ENCODE measurements around the gene ATP11A.

The ATP11A gene

GRCh38 chr13:112929783-112930055 lies 239.9 kb downstream of the ATP11A start:
- Histone ChIP-seq H3K27me3 (ENCODE audit: control insufficient read depth, insufficient read depth, low read length, poor library complexity, severe bottlenecking) (no peaks in the 10 kb centered on the region), H3K9me3 (ENCODE audit: control insufficient read depth, low read length) (no peaks in the 10 kb centered on the region), H3K27ac (ENCODE audit: insufficient read depth, low read depth, low read length, poor library complexity, severe bottlenecking) (no peak overlapping the region), H3K4me3 (ENCODE audit: insufficient read depth, low read depth, low read length) (no peak overlapping the region), H3K4me1 (ENCODE audit: control insufficient read depth, insufficient read depth, low read length) (peaks cover 6% of the 10 kb centered on the region), H3K36me3 (ENCODE audit: control insufficient read depth, insufficient read depth, low read length) (no peaks in the 10 kb centered on the region)
- WGBS, 2 experiments, result 87 to 88% methylated on average over 8 of the region's 8 CpGs

DNA sequence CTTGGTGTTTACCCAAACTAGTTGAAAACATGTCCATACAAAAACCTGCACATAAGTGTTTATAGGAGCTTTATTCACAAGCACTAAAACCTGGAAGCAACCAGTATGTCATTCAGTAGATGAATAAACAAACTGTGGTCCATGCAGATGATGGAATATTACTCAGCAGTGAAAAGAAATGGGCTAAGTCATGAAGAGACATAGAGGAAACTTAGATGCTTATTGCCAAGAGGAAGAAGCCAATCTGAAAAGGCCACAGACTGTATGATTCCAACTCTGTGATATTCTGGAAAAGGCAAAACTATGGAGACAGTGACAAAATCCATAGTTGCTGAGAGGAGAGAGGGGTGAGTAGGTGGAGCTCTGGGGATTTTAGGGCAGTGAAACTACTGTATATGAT lies 240.4 kb downstream of the ATP11A start:
- Histone ChIP-seq H3K9me3 (ENCODE audit: control insufficient read depth, low read length) (no peaks in the 10 kb centered on the region), H3K4me3 (ENCODE audit: insufficient read depth, low read depth, low read length) (no peak overlapping the region), H3K4me1 (ENCODE audit: control insufficient read depth, insufficient read depth, low read length) (peaks cover 6% of the 10 kb centered on the region), H3K27ac (ENCODE audit: insufficient read depth, low read depth, low read length, poor library complexity, severe bottlenecking) (no peak overlapping the region), H3K27me3 (ENCODE audit: control insufficient read depth, insufficient read depth, low read length, poor library complexity, severe bottlenecking) (no peaks in the 10 kb centered on the region), H3K36me3 (ENCODE audit: control insufficient read depth, insufficient read depth, low read length) (no peaks in the 10 kb centered on the region)

DNA sequence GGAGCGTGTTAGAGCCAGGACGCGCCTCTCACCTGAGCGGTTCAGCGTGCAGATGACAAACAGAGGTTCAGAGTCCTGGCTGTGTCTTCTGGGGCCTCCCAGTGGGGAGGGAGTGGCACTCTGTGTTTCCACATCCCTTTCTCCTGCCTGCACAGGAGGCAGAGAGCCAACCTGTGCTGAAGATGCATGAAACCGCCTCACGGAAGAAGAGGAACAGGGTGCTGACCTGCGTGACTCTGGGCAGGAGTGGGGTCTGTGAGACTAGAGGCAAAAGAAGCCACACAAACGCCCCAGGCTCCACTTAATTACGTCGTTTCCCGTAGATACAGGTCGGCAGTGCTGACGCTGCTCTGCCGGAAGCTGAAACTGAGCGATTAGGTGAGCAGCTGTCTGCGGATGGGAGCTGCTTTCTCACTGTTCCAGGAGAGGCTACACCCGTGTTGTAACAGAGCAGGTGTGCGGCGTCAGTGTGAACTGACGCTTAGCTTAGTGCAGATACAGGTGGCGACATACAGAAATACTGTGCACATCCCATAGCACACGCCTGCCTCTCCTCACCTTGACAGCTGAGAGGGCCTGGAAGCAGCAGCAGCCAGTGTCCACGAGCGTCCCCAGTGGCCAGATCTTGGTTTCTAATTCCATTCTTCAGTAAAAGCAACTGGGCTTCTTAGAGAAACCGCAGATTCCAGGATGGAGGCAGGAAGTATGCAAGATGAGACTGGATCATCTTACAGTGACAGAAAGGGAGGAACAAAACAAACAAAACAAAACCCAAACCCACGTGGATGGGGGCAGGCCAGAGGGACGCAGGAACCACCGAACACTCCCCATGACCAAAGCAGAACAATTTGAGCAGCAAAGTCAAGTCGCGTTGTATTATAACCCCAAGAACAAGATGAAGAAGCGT lies 241.4 kb downstream of the ATP11A start:
- WGBS, 2 experiments, result 76 to 77% methylated on average over 32 of the region's 32 CpGs
- no peaks in the 10 kb centered on the region for H3K27me3 ChIP-seq (ENCODE audit: control insufficient read depth, insufficient read depth, low read length, poor library complexity, severe bottlenecking)
- H3K27ac ChIP-seq (ENCODE audit: insufficient read depth, low read depth, low read length, poor library complexity, severe bottlenecking), result no peak overlapping the region

DNA sequence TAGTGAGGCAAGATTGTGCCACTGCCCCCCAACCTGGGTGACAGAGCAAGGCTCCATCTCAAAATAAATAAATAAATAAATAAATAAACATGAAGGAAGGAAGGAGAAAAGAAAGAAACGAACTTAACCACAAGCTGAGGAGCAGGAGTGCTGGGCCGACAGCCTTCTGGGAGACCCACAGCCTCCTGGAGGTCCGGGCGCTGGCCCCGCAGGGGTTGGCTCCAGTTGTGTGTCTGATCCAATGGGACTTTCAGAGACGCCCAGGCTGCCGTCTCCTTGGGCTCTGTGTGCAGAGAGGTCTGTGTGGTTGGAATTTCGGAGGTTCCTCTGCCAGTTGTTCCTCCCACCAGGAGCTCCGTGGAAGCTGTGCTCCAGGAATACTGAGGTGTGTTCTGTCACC lies 243.1 kb downstream of the ATP11A start:
- H3K27me3 ChIP-seq (ENCODE audit: control insufficient read depth, insufficient read depth, low read length, poor library complexity, severe bottlenecking), result no peaks in the 10 kb centered on the region
- H3K4me1 ChIP-seq (ENCODE audit: control insufficient read depth, insufficient read depth, low read length), result peaks cover 6% of the 10 kb centered on the region
- H3K36me3 ChIP-seq (ENCODE audit: control insufficient read depth, insufficient read depth, low read length), result no peaks in the 10 kb centered on the region
- no peaks in the 10 kb centered on the region for H3K9me3 ChIP-seq (ENCODE audit: control insufficient read depth, low read length)
- H3K27ac ChIP-seq (ENCODE audit: insufficient read depth, low read depth, low read length, poor library complexity, severe bottlenecking), result no peak overlapping the region
- 71 to 74% methylated on average over 9 of the region's 9 CpGs for WGBS, 2 experiments
- no peak overlapping the region for H3K4me3 ChIP-seq (ENCODE audit: insufficient read depth, low read depth, low read length)

More for the DNA sequence above, 241.4 kb downstream of the ATP11A start:
- no peak overlapping the region for H3K4me3 ChIP-seq (ENCODE audit: insufficient read depth, low read depth, low read length)
- H3K36me3 ChIP-seq (ENCODE audit: control insufficient read depth, insufficient read depth, low read length), result no peaks in the 10 kb centered on the region
- no peaks in the 10 kb centered on the region for H3K9me3 ChIP-seq (ENCODE audit: control insufficient read depth, low read length)
- peaks cover 6% of the 10 kb centered on the region for H3K4me1 ChIP-seq (ENCODE audit: control insufficient read depth, insufficient read depth, low read length)

DNA sequence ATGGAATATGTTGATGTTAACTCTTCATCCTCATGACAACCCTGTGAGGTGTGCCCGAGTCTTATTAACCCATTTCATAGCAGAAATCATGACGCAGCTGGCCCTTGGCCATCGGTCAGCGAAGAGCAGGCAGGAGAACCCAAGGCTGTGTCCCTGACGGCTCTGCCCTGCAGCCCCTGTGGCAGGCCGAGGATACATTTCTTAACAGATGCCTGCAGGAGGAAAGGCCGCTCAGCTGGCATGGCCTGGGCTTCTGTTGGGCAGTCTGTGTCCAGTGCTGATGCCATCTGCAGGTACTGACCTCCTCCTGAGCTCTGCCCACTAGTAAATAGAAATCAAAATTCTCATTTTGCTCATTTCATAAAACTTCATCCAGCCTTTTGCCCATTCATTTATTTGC lies 243.8 kb downstream of the ATP11A start:
- Histone ChIP-seq H3K4me1 (ENCODE audit: control insufficient read depth, insufficient read depth, low read length) (peaks cover 6% of the 10 kb centered on the region), H3K9me3 (ENCODE audit: control insufficient read depth, low read length) (no peaks in the 10 kb centered on the region), H3K36me3 (ENCODE audit: control insufficient read depth, insufficient read depth, low read length) (no peaks in the 10 kb centered on the region), H3K27ac (ENCODE audit: insufficient read depth, low read depth, low read length, poor library complexity, severe bottlenecking) (no peak overlapping the region), H3K4me3 (ENCODE audit: insufficient read depth, low read depth, low read length) (no peak overlapping the region), H3K27me3 (ENCODE audit: control insufficient read depth, insufficient read depth, low read length, poor library complexity, severe bottlenecking) (no peaks in the 10 kb centered on the region)
- WGBS, 2 experiments, result 90 to 95% methylated on average over 7 of the region's 7 CpGs

- Histone ChIP-seq H3K36me3 (ENCODE audit: control insufficient read depth, insufficient read depth, low read length) (no peaks in the 10 kb centered on the region), H3K27me3 (ENCODE audit: control insufficient read depth, insufficient read depth, low read length, poor library complexity, severe bottlenecking) (no peaks in the 10 kb centered on the region), H3K9me3 (ENCODE audit: control insufficient read depth, low read length) (no peaks in the 10 kb centered on the region), H3K4me3 (ENCODE audit: insufficient read depth, low read depth, low read length) (no peak overlapping the region), H3K27ac (ENCODE audit: insufficient read depth, low read depth, low read length, poor library complexity, severe bottlenecking) (no peak overlapping the region), H3K4me1 (ENCODE audit: control insufficient read depth, insufficient read depth, low read length) (peaks cover 6% of the 10 kb centered on the region)
- WGBS, 2 experiments, result 66 to 71% methylated on average over 6 of the region's 6 CpGs
Observed at GRCh38 chr13:112934078-112934477, 244.2 kb downstream of the ATP11A start.
